ENCODE measurements around the gene LSP1. TPM values are rescaled to one million over a fixed set of nuclear protein-coding genes. Genes with fewer than 3 reads are reported as not detected.
A peak's percentile ranks its signal among the peaks of the same experiment; 100 is the strongest.

LSP1 gene
- total and polyA plus RNA-seq, 2 of the 13 experiments (the other 11 are each of a cell fraction or from before 2014, with no cell fraction given) = 0.59 to 1.00 TPM

DNA sequence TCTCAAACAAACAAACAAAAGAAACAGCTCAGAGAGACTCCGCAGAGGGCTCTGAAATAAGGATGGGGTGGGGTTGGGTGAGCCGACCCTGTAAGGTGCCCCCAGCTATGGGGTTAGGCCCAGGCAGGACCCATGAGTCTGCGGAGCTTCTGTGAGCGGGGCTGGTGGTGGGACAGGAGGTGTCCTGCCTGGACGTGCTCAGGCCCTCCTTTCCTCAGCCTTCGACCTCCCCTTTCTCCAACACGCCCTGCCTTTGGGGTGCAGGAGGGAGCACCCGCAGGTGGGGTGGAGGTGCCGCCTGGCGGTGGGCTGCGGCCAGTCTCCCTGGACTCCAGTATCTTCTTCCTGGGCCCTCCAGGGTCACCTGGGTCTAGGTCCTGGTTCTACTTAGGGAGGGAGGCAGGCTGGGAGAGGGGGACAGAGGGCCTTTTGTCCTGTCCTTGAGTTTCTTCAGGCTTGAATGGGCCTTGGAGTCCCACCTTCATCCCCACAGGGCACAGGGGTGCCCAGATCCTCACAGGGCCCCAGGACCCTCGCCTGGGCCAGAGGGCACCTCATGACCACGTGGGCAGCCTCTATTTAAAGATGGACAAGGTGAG is 26.6 kb downstream of the LSP1 start:
- intact Hi-C loops (cut with micrococcal nuclease; ENCODE audit: unreplicated experiment) (loop anchor here (2.0 kb wide), 1 partner anchor 43 kb away; no protein-coding TSS in a partner anchor), in situ Hi-C loops (cut with HindIII; ENCODE audit: extremely low pct_ligation_motif_present, low pct_unique_long_range_greater_than_20kb) (no loop called here)
- ChIA-PET POLR2A (no interaction called here), CTCF (ENCODE audit: low intra/inter-chr PET ratio, low total read pairs) (no interaction called here)
- H3K36me3 ChIP-seq (replicated peaks in 1 of 2; ENCODE audit: control insufficient read depth in 1 of 2, insufficient read depth in 2 of 2, low read length in 2 of 2) = no peaks in the 10 kb centered on the region
- no peaks in the 10 kb centered on the region for H3K9me3 ChIP-seq (ENCODE audit: low read length)
- 74% methylated on average over 3 of the region's 13 CpGs for WGBS (ENCODE audit: low lambda C conversion rate)
- DNase-seq (ENCODE audit: low spot score) = no peak
- BruUV-seq (replicated peaks) = no TSS peak
- no peak for ATAC-seq
- H3K4me3 ChIP-seq (replicated peaks in 1 of 3; ENCODE audit: insufficient read depth in 1 of 3, low read depth in 2 of 3, low read length in 3 of 3) = no peak overlapping the region
- H4K20me1 ChIP-seq (ENCODE audit: insufficient read depth, low read length) = no peaks in the 10 kb centered on the region
- FAIRE-seq = no peak
- H2AFZ ChIP-seq (ENCODE audit: low read length) = no peak overlapping the region
- no peak overlapping the region for H3K27ac ChIP-seq (ENCODE audit: extremely low read length, insufficient read depth, low read length)
- H3K4me2 ChIP-seq (ENCODE audit: low read depth, low read length) = no peak overlapping the region
- no peaks in the 10 kb centered on the region for H3K79me2 ChIP-seq (ENCODE audit: insufficient read depth, low read length)
- H3K27me3 ChIP-seq (ENCODE audit: control insufficient read depth in 1 of 2, insufficient read depth in 2 of 2, low read length in 2 of 2) = peaks cover 8 to 55% of the 10 kb centered on the region in 2 experiments; a peak in 4 of 5 replicates
- peaks cover 32% of the 10 kb centered on the region for H3K4me1 ChIP-seq (ENCODE audit: insufficient read depth, low read length)
- TF ChIP-seq, protein P1, sequence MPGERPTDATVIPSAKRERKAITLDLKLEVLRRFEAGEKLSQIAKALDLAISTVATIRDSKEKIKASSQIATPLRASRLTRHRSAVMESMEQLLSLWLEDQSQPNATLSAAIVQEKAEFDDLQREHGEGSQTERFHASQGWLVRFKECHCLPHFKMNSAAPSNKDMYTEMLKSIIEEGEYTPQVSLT (CRISPR knock-in tag; IDR thresholded peaks at IDR 0.05; ENCODE audit: borderline replicate concordance, low read depth) = no peak
- TF ChIP-seq ZNF691 (CRISPR knock-in tag; IDR thresholded peaks at IDR 0.05; ENCODE audit: borderline replicate concordance, low read depth) = 0 out of 2 replicates have a peak, but pooled peaks have one; percentile 19
- no peak overlapping the region for H3K9ac ChIP-seq (ENCODE audit: insufficient read depth, low read depth, low read length)

DNA sequence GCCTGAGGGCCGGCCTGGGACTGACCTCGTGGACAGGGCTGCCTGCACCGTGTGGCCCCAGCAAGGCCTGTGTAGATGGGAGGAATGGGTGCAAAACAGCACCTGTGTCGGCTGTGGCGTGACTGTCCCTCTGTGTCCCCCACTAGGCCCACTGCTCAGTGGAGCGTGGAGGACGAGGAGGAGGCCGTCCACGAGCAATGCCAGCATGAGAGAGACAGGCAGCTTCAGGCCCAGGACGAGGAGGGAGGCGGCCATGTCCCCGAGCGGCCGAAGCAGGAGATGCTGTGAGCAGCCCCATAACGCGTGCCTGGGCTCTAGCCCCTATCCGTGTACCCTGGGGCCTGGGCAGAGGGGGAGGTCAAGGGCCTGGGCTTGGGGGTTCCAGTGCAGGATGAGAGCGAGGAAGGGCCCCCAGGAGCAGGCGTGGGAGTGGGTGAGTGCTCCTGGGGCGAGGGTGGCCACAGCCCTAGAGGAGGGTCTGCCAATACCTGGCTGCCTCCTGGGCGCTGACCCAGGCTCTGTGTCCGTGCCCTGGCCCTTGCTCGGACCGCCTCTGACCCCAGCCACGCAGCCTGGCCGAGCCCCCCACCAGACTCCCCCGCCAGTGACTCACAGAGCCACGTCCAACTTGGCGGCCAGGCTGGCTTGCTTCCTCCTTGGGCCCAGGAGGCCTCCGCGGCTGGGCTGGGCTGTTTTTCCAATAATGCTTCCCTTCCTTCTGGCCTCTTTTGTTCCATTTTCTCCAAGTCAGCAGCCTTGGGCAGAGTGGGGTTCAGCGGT is 27.2 kb downstream of the LSP1 start:
- DNase-seq (ENCODE audit: low spot score) = no peak
- Histone ChIP-seq H2AFZ (ENCODE audit: low read length) (no peak overlapping the region), H3K36me3 (replicated peaks in 1 of 2; ENCODE audit: control insufficient read depth in 1 of 2, insufficient read depth in 2 of 2, low read length in 2 of 2) (no peaks in the 10 kb centered on the region), H3K9ac (ENCODE audit: insufficient read depth, low read depth, low read length) (no peak overlapping the region), H3K79me2 (ENCODE audit: insufficient read depth, low read length) (no peaks in the 10 kb centered on the region), H3K4me2 (ENCODE audit: low read depth, low read length) (no peak overlapping the region; the same call in 1 of the 2 replicates), H4K20me1 (ENCODE audit: insufficient read depth, low read length) (no peaks in the 10 kb centered on the region), H3K4me1 (ENCODE audit: insufficient read depth, low read length) (peaks cover 32% of the 10 kb centered on the region), H3K9me3 (ENCODE audit: low read length) (no peaks in the 10 kb centered on the region), H3K27me3 (ENCODE audit: control insufficient read depth in 1 of 2, insufficient read depth in 2 of 2, low read length in 2 of 2) (peaks cover 8 to 54% of the 10 kb centered on the region in 2 experiments; a peak in 4 of 5 replicates), H3K27ac (ENCODE audit: extremely low read length, insufficient read depth, low read length) (no peak overlapping the region), H3K4me3 (replicated peaks in 1 of 3; ENCODE audit: insufficient read depth in 1 of 3, low read depth in 2 of 3, low read length in 3 of 3) (no peak overlapping the region)
- ChIA-PET CTCF (ENCODE audit: low intra/inter-chr PET ratio, low total read pairs) (interaction anchor here (7.1 kb wide), 1 partner anchor 271 kb away, joined by 108 read pairs; no protein-coding TSS in a partner anchor), POLR2A (no interaction called here)
- 0 out of 3 replicates have a peak, but pooled peaks have one; percentile 7 for ATAC-seq
- 34% methylated on average over 9 of the region's 32 CpGs for WGBS (ENCODE audit: low lambda C conversion rate)
- no TSS peak for BruUV-seq (replicated peaks)
- FAIRE-seq = no peak
- intact Hi-C loops (cut with micrococcal nuclease; ENCODE audit: unreplicated experiment) = loop anchor here (2.0 to 5.0 kb wide), 2 partner anchors 43 to 472 kb away; no protein-coding TSS in a partner anchor
- in situ Hi-C loops (cut with HindIII; ENCODE audit: extremely low pct_ligation_motif_present, low pct_unique_long_range_greater_than_20kb) = loop anchor here (5.0 kb wide), 1 partner anchor 272 kb away; no protein-coding TSS in a partner anchor
- TF ChIP-seq, protein P2, sequence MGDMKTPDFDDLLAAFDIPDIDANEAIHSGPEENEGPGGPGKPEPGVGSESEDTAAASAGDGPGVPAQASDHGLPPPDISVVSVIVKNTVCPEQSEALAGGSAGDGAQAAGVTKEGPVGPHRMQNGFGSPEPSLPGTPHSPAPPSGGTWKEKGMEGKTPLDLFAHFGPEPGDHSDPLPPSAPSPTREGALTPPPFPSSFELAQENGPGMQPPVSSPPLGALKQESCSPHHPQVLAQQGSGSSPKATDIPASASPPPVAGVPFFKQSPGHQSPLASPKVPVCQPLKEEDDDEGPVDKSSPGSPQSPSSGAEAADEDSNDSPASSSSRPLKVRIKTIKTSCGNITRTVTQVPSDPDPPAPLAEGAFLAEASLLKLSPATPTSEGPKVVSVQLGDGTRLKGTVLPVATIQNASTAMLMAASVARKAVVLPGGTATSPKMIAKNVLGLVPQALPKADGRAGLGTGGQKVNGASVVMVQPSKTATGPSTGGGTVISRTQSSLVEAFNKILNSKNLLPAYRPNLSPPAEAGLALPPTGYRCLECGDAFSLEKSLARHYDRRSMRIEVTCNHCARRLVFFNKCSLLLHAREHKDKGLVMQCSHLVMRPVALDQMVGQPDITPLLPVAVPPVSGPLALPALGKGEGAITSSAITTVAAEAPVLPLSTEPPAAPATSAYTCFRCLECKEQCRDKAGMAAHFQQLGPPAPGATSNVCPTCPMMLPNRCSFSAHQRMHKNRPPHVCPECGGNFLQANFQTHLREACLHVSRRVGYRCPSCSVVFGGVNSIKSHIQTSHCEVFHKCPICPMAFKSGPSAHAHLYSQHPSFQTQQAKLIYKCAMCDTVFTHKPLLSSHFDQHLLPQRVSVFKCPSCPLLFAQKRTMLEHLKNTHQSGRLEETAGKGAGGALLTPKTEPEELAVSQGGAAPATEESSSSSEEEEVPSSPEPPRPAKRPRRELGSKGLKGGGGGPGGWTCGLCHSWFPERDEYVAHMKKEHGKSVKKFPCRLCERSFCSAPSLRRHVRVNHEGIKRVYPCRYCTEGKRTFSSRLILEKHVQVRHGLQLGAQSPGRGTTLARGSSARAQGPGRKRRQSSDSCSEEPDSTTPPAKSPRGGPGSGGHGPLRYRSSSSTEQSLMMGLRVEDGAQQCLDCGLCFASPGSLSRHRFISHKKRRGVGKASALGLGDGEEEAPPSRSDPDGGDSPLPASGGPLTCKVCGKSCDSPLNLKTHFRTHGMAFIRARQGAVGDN (CRISPR knock-in tag; IDR thresholded peaks at IDR 0.05) = peak; percentile 88
- TF ChIP-seq MNT (IDR thresholded peaks at IDR 0.05) (0 out of 2 replicates have a peak, but pooled peaks have one; percentile 5), ZNF709 (CRISPR knock-in tag; IDR thresholded peaks at IDR 0.05) (no peak), ZFX (CRISPR knock-in tag; IDR thresholded peaks at IDR 0.05; ENCODE audit: low read depth) (peak; percentile 64), MAFG (CRISPR knock-in tag; IDR thresholded peaks at IDR 0.05) (no peak)

Measured in HepG2 (cell line).